GM12801 (cell line): ENCODE data around the gene KCNJ8.

Experiments
- TF ChIP-seq, protein P1 (sequence below): IDR thresholded peaks from one replicate; pipeline ENCODE4 v1.5.1; 2011; ENCODE audit warnings: control low read depth; ENCODE audit not compliant: insufficient read length; ENCODE audit errors: extremely low read depth

KCNJ8 gene

DNA sequence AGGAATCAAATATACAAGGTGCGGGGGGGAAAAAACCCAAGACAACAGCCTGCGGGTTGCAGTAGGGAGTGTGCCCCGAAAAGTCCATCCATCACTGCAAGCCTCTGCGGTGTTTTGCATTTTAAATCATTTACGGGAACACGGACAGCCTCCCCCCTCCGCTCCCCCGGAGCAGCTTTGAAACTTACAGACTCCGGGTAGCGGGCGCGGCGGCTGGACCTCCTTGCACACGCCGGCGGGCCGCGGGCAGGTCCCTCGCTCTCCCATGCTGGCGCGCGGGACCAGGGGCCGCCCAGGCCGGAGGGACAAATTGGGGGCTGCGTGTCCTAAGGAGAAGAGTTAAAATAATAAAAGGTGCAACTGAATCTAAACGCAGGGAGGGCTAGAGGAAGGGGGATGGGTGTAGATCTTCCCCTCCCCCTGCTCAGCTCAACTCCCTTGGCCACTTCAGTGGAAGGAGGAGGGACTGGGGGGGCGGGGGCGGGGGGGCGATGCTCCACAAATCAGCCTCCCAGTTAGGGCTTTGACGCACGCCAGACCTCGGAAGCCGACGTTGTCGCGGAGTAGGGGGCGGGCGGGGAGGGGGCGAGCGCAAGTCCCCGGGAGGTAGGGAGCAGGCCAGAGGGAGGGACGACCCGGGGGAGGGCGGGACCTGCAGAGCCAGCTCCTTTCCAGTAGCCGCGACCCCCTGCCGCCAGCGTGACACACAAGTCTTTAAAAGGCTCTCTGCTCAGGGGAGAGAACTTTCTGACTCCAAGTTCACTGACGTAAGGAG, at the start of gene KCNJ8:
KCNJ8 (minus strand) TSS at position 349 of the 775 bp plus-strand sequence. CDS start 1,090 bp downstream, outside the sequence.
- TF ChIP-seq, protein P1, sequence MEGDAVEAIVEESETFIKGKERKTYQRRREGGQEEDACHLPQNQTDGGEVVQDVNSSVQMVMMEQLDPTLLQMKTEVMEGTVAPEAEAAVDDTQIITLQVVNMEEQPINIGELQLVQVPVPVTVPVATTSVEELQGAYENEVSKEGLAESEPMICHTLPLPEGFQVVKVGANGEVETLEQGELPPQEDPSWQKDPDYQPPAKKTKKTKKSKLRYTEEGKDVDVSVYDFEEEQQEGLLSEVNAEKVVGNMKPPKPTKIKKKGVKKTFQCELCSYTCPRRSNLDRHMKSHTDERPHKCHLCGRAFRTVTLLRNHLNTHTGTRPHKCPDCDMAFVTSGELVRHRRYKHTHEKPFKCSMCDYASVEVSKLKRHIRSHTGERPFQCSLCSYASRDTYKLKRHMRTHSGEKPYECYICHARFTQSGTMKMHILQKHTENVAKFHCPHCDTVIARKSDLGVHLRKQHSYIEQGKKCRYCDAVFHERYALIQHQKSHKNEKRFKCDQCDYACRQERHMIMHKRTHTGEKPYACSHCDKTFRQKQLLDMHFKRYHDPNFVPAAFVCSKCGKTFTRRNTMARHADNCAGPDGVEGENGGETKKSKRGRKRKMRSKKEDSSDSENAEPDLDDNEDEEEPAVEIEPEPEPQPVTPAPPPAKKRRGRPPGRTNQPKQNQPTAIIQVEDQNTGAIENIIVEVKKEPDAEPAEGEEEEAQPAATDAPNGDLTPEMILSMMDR = no peak

DNA sequence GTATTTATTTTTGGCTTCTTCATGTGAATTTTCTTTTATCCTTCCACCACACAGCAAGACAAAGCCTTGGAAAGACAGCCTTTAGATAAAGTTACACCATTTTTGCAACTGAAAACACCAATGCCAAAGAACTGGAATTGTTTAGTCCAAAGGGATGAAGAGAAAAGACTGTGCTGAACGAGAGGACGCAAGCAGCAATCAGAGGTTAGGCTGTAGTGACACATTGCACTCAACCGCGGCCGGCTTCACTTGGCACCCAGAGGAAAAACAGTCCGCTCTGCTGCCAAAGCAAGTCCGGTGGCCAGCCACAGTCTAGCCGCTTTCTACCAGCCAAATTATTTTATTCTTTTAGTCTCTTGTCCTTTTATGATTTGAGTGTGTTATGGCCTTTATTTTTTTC, 49.1 kb upstream of the KCNJ8 start:
- TF ChIP-seq, protein P1 = no peak

DNA sequence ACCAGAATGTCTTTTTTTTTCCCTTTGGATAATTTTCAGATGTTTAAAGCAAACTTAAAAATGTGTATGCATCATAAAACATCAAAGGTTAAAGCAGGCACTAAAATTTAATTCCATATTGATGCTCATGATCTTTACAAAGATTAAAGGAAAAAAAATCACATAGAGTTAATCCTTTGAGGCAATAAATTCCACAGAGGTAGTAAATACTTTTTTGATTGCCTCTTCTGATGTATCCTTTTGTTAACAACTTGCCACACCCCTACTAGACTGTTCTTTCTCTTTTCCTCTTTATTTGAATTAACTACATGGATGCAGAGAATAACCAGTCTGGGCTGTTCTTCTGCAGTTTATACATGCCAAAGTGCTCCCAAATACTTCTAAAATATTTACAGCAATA, 45.2 kb upstream of the KCNJ8 start:
- TF ChIP-seq, protein P1 = no peak

DNA sequence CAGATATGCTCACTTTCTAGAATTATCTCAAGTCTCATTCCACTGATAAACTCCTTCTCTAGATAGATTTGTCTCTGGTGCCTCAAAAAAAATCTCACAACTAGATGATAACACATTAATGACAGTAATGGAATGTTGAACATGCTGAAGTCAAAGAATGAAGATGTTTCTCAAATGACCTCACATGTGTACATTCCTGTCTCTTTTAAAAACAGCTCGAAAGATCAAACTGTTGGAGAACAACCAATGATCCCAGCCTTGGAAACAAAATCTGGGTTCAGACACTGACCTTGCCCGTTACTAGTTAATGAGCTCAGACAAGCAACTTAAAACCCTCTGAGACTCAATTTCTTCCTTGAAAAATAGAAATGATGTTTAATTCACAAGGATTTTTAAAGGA, 44.7 kb upstream of the KCNJ8 start:
- TF ChIP-seq, protein P1 = no peak

DNA sequence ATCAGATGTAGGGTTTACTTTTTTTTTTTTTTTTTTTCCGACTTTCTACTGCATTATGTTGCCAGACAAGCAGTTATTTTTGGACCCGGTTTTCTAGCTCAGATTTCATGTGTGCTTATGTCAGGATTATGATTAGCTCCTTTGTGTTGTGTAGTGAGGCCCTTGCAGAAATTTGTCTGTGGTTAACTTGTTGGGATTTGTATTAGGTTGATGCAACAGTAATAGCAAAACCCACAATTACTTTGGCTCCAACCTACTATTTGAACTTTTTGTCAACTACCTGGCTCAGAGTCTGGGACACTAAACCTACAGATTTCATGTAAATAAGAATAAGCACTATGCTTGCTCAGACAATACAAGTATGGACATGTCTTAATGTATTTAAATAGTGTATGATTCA, 44.1 kb upstream of the KCNJ8 start:
- TF ChIP-seq, protein P1 = no peak

DNA sequence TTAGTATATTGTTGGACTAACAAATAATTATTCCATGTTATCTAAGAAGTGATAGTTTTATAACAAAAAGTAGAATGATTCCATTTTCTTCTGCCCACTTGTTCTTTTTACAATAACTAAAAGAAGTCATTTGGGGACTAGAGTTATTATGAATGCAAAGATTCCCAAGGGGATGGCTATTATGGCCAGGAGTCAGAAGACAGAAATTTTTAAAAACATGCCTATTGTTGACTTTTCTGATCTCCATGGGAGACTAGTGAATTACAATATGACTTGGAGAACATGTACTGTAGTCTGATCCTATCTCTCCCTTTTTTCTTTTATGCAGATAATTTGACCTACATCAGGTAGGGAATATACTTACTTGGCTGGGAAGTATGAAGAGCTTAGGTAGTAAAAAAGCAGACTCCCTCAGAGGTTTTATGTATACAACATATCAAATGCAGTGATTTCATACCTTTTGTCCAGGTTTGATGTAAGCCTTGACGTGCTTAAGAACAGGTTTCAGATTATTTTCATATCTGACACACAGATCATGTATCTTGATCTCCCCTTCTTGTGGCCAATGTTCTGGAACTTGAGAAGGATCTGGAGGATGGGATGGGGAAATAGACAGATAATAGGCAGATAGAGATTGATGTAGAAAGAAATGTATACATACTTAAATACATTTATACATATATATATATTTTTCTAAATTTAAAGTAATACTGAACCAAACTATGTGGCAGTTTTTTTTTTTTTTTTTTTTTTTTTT, 41.0 kb upstream of the KCNJ8 start:
- TF ChIP-seq, protein P1 = no peak

DNA sequence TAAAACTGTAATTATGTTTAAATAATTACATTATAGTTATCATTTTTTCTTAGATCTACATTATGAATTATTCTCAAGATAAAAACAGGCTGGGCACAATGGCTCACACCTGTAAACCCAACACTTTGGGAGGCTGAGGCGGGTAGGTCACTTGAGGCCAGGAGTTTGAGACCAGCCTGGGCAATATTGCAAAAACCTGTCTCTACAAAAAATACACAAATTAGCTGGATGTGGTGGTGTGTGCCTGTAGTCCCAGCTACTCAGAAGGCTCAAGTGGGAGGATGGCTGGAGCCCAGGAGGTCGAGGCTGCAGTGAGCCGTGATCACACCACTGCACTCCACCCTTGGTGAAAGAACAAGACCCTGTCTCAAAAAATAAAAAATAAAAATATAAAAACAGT, 40.3 kb upstream of the KCNJ8 start:
- TF ChIP-seq, protein P1 = no peak
